Measurements from ENCODE around the gene TSHZ2.
"Not testable (repeated sequence)": the region's sequence is repeated elsewhere in the genome, so short reads cannot be mapped to it uniquely, and the experiment has no call there.

Gene TSHZ2

DNA sequence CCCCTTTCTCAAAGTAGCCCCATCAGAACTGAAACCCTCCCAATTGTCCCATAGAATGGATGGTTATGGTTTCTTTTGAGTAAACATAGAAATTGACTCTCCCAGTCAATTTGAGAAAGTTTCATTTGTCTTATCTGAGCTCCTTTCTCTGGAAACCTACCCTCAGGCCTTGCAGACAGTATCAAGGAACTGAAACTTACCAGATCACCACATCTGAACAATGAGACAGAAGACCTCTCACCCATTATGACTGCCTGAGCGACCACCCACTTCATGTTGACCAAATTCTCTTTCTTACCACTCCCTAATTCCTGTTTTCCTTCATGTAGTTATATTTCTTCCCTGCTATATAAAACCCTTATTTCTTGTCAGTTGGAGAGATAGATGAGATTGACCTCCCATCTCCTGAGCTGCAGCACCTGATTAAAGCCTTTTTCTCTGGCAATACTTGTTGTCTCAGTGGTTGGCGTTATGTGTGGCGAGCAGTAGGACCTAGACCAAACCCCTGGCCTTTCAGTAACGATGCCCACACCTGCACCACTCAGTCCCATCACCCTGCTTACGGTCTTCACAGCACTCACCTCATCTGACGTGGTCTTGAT lies 482.6 kb downstream of the TSHZ2 start:
- no peak for DNase-seq (ENCODE audit: low read depth)

DNA sequence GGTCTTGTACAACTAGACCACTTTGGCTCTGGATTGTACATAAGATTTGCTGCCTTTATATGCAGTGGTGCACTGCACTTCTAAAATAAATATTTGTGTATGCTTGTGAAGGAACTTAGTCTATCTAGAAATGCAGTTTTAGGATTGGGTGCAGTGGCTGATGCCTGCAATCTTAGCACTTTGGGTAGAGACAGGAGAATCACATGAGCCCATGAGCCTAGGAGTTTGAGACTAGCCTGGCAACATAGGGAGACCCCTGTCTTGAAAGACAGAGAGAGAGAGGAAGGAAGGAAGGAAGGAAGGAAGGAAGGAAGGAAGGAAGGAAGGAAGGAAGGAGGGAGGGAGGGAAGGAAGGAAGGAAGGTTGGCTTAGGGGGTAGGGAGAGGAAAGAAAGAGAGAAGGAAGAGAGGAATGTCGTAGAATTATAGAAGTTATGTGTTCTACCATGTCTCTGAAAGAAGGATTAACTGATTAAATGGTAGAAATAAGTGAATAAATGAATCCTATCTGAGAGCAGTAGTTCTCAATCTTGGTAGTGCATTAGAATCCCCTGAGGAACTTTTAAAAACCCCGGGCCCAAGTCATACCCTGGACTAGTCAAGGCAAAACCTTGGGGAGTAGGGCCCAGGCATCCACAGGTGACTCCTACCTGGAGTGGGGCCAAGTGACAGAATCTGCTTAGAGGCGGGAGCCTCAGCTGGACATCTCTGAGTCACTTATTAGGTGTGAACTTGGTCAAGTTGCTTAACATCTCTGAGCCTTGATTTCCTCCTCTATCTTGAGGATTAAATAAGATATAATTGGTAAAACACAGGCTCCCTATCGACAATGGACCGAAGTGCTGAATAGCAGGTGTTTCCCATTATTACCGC lies 491.2 kb downstream of the TSHZ2 start:
- no peak for DNase-seq (ENCODE audit: low read depth)

DNA sequence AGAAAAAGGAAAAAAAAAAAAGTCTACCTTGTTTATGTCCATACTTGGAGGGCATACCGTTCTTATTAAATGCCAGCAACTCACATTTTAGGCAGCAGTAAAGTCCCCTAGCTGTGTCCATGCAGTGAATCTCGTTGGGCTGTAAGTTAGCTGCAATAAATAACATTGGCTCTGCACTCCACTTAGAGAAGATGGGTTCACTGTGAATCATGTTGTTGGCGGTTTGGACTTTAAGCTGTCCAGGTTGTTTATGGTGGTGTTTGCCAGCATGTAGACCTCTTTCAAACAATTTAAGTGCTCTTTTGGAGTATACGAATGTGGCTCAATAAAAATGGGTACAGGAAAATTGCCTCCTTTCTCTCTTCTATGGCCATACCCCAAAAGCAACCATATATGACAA lies 494.1 kb downstream of the TSHZ2 start:
- no peak for DNase-seq (ENCODE audit: low read depth)

DNA sequence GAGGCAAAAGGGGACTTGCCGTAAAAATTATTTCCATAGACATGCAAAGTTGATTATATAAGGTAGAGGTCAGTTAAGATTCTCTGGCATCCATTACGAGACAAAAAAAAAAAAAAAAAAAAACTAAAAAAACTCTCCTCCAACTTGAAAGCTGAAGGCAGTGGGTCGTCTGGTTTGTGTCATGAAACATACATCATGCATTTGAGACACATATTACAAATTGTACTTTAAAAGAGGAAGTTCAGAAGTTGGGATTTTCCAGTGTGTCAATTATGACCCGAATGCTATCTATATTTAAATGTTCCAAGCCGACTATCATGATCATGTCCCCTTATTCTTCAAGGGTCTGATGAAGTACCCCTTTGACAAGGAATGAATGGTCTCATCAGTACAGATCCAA lies 496.4 kb downstream of the TSHZ2 start:
- no peak for DNase-seq (ENCODE audit: low read depth)

DNA sequence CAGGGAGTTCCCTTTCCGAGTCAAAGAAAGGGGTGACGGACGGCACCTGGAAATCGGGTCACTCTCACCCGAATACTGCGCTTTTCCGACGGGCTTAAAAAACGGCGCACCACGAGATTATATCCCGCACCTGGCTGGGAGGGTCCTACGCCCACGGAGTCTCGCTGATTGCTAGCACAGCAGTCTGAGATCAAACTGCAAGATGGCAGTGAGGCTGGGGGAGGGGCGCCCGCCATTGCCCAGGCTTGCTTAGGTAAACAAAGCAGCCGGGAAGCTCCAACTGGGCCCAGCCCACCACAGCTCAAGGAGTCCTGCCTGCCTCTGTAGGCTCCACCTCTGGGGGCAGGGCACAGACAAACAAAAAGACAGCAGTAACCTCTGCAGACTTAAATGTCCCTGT lies 500.7 kb downstream of the TSHZ2 start:
- DNase-seq (ENCODE audit: low read depth), result not testable (repeated sequence)

DNA sequence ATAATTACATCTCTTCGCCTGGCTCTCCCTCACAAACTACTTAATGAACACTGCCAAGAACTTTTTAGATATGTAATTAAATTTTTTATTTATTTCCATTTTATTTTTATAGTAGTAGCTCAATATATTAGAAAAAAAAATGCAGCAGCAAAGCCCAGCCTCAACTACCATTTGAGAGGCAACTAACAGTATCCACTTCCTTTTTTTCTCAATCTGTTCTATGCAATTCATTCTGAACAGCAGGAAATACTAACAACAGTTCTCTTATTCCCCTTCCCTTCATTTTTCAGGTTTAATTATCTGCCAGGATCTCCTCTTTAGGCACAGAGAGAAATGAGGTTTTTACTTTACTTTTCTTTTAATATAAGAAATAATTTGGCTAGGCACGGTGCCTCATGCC lies 508.8 kb downstream of the TSHZ2 start:
- no peak for DNase-seq (ENCODE audit: low read depth)

DNA sequence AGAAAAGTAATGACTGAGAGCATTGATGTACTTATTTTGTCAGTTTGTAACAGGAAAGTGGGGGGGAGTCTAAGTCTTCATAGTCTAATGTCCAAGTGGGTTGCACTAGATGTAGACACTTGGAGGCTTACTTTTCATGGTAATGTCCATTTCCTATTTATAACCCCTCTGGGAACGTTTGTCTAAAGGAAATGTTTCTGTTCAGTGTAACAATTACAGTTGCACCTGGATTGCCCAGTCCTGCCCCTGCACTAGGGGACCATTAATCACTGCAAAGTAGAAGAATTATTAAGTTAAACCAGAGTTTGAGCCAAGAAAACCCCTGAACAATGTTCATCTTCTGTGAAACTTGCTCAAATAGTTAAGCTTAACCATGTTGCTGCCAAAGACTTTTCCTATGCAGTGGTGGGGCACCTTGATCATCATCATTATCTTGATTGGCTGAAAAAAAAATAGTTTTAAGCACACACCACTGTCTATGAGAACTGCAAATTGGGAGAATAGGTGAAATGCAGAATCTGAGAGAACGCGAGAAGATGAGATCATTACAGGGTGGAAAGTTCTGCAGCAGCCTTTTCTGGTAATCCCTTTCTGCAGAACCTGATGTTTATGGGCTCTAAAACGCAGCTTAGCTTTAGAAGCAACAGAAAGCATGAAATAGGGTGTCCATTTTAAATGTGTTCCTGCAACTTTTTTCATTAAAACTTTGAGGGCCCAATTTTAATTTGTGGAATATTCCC lies 515.5 kb downstream of the TSHZ2 start:
- DNase-seq (ENCODE audit: low read depth), result no peak

DNA sequence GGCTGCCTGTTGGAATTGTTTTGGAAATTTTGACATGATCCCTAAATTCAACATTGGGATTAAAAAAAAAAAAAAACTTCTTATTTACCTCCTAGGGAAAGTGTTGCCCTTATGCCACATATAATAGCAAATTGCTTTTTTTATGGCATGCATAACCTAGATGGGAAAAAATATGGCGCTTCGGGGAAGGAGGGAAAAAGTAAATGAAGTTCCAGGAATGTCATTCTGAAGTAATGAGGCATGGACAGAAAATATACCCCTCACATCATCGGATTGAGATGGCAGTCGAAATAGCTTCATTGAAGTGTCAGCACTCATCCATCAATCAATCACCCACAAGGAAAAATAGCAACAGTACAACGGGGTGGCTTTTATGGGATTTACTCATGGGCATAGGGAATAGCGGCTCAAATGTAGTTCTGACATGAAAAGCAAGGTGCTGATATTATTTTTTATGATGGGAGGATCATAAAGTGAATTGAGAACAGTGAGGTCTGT lies 516.7 kb downstream of the TSHZ2 start:
- no peak for DNase-seq (ENCODE audit: low read depth)

DNA sequence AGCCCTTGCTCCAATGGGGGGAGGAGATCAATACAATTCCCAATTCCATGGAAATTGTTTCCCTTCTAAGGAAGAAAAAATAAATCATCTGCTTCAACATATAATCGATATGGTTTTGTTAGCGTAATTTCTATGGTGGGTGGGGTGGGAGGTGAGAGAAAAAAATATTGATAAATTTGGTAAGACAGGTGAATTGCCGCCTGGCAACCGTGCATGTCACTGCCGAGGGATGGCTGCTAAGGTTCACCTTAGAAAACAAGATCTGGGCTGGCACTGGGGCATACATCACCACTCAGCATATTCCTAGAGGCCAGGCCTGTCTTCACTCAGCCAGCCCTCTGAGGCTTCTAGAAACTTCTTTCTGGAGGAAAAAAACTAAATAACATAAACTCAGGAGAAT lies 517.4 kb downstream of the TSHZ2 start:
- DNase-seq (ENCODE audit: low read depth), result no peak

DNA sequence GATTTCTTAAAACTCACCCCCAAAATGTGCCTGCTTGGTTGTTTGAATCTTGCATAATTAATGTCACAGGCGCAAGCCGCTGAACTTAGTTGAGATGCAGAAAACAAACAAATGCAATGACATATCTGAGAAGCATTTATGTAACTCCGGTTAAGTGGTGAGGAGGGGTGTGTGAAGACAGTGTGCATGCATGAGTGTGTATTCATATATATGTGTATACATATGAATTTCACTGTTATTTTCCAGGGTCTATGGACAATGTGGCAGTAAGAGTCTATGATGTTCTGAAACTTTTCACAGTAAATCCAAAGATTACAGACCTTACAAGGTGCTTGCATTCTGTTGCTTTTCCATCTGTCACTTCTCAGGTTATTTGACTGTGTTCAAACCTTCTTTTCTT lies 518.5 kb downstream of the TSHZ2 start:
- DNase-seq (ENCODE audit: low read depth), result no peak

DNA sequence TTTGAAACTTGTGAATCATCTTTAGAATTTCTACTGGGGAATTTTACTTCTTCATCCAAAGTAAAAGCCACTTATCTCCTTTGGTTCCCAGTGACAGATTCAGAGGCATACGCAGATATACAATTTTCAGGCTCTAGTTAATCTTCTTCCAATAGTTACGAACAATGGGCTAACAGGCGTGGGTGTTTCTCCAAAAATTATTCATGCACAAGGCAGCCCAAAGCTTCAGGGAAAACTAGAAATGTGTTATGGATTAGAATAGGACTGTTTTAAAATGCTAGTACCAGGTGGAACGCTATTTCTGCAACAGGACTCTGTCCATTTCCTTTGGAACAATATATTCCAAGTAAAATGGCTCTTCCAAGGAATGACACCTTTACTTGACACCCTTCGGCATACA lies 519.3 kb downstream of the TSHZ2 start:
- no peak for DNase-seq (ENCODE audit: low read depth)

DNA sequence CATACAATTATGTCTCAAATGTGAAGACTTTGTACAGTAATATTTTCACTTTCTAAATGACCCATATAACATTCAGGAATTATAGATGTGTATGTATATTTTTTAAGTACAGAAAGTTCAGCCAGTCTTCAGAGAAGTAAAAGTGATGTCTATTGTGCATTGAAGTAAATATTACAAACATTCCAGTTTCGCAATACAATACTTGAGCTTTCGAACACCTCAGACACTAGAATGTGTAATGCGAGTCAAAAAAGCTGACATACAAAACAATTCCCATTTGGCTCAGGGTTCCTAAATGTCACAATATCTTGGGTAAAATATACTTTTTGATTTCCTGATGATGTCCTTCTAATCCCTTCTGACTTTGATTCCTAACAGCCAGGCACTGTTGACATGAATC lies 520.1 kb downstream of the TSHZ2 start:
- DNase-seq (ENCODE audit: low read depth), result no peak

DNA sequence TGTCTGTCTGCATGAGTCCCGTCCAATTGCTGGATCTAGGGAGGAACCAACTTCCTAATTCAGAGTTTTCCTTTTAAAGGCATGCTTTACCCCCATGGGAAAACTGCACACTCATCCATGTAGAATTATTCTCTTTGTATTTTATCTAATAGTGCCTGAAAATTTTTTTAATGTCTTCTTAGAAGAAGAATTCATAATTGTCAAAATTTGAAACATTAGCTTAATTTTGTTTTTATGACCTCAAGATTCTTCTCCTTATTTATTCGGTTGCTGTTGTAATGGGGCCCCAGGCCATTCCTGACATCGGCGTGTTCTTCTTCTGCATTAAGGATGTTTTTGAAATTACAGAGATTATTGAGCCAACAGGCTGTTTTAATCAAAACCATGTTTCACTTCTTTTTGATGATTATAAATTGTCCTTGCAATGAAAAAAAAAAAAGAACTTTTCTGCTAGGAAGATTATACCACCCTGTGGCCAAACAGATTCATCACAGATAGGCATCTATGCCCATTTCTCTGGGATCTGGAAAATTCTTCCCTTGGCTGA lies 521.2 kb downstream of the TSHZ2 start:
- DNase-seq (ENCODE audit: low read depth), result no peak

DNA sequence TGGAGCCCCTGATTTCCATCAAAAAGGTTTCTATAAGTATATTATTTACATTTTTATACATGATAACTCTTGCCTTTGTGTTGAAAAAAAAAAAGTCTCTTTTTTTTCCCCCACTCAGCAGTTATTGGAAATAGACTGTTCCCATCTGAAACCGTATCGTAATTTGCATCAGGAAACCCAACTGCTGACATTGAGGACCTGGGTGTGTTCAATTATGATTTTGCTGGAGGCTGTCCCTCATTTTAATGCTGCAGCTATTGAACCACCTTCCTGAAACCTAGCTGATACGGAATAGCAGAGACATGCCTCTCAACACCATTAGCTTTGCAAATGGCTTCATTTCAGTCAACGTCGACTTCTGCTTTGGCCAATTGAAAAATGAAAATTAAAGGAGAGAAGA lies 522.6 kb downstream of the TSHZ2 start:
- no peak for DNase-seq (ENCODE audit: low read depth)

DNA sequence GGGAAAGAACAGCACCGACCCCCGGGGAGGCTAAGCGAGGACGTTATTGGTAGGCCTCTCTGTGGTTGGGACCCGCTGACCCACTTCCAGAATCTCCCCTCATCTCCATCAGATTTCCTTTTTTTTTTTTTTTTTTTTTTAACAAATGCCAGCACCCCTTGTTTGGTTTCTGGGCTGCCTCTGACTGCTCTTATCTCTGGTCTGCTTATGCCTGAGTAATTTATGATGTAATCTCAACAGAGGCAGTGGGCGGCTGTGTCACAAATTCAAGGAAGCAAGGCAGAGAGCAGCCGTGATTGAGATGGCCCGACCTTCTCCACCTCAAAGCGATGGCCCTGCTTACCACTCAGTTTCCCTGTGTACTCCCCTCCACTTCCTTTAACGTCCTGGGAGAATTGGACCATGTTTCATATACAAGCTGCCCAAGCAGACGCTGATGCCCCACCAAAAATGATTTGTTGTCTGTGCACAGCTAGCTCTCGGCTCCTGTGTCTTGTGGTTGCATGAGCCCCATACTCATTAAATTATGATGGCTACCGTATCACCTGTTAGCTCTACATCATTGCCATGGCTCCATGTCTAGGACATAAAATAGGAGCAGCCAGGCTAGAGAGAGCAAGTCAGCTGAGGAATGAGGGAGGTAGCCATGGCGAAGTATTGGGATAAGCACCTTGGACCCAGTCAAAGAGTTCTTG lies 523.4 kb downstream of the TSHZ2 start:
- DNase-seq (ENCODE audit: low read depth), result no peak

DNA sequence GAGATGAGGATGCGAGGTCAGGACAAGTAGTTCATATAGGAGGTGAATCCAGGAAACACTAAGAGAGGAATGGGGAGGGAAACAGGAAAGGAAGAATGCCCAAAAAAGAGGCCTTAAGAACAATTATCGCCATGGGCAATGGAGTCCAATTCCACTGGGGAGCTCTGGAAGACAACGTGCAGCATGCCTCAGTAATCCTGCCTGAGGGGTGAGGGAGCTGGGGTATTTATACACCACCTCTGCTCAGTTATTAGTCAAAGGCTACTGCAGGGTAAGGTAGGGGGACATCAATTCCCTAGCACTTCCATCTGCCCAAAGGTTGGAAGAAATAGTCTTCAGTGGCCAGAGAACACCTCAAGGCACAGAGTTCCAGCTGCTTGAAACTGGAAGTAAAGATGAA lies 525.1 kb downstream of the TSHZ2 start:
- DNase-seq (ENCODE audit: low read depth), result no peak

DNA sequence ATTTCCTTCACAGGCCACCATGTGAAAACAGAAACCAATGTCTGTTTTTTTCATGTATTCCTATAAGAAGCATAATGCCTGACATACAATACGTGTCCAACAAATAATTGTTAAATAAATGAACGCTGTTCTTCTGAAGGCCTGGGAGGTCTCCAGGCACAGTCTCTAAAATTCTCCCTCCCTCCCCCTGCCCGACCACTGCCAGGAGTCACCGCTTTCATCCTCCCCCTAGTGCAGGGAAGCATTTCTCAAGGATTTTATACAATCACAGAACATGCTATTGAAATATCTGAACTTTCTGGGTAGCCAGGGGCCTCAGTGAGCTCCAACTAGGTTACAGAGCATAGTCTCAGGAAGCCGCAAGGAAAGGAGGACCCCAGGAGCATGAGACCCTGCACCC lies 526.2 kb downstream of the TSHZ2 start:
- no peak for DNase-seq (ENCODE audit: low read depth)

DNA sequence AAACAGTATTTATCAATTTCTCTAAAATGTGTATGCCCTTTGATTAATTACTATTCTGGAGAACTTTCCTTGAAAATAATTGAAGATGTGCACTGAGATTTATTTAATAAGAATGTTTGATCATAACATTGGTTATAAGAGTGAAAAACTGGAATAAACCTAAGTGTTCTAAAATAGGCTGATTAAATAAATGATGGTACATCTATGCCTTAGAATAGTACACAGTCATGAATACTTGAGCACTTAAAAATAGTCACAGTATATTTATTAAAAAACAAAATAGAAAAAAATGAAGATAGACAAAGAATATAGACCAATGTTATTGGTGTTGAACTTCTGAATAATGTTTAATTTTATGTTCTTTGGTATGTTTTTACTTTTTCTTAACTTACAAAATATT lies 528.5 kb downstream of the TSHZ2 start:
- no peak for DNase-seq (ENCODE audit: low read depth)

DNA sequence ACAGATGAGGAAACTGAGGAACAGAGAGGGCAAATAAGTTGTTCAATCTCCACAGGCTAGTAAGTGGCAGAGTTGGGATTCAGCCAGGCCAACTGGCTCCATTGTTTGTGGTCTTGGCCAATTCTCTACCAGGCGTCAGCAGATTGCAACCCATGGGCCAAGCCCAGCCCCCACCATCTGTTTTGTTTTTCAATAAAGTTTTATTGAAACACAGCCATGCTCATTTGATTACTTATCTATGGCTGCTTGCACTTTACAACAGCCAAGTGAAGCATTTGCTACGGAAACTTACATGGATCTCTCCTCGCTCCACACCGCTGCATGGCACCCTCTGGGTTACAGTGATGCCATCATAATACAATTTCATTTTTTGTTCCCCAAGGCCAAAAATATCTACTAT lies 530.7 kb downstream of the TSHZ2 start:
- DNase-seq (ENCODE audit: low read depth), result no peak

DNA sequence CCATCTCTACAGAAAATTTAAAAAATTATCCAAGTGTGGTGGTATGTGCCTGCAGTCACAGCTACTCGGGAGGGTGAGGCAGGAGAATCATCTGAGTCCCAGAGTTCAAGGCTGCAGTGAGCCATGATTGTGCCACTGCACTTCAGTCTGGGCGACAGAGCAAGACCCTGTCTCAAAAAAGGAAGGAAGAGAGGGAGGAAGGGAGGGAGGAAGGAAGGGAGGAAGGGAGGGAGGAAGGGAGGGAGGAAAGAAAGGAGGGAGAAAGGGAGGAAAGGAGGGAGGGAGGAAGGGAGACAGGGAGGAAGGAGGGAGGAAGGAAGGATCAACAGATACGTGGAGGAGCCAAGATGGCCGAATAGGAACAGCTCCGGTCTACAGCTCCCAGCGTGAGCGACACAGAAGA lies 531.4 kb downstream of the TSHZ2 start:
- DNase-seq (ENCODE audit: low read depth), result no peak

DNA sequence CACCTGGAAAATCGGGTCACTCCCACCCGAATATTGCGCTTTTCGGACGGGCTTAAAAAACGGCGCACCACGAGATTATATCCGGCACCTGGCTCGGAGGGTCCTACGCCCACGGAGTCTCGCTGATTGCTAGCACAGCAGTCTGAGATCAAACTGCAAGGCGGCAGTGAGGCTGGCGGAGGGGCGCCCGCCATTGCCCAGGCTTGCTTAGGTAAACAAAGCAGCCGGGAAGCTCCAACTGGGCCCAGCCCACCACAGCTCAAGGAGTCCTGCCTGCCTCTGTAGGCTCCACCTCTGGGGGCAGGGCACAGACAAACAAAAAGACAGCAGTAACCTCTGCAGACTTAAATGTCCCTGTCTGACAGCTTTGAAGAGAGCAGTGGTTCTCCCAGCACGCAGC lies 531.9 kb downstream of the TSHZ2 start:
- not testable (repeated sequence) for DNase-seq (ENCODE audit: low read depth)

DNA sequence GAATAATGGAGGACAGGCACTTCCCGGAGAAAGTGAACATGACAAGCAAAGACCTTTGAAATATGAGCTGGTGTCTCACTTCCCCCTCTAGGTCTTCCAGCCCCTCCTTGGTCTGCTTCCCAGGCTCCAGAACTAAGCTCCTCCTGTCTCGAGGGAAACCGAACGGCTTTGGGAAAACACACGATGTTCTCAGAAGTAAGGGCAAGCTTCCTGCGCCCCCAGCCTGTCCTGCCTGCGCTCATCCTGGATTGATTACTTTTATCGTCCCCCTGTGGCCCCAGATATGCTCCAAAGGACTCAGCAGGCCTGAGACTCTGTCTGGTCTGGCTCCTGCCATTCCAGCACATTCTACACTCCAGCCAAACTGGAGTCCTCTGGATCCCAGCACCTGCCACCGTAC lies 538.1 kb downstream of the TSHZ2 start:
- no peak for DNase-seq (ENCODE audit: low read depth)
